H1 (cell line): ENCODE measurements around the gene MACROD2. TPM values are rescaled to one million over a fixed set of nuclear protein-coding genes. Genes with fewer than 3 reads are reported as not detected.

Experiments
- CTCF ChIA-PET: fragments of 300-600 bp; sonication (Branson Sonifier 250); formaldehyde crosslinking; loops from one replicate; lab custom pipeline; 2021; ENCODE audit not compliant: partially characterized antibody; lab: Charles Lee
- POLR2A ChIA-PET: fragments of 300-600 bp; sonication (Branson Sonifier 250); formaldehyde crosslinking; loops from one replicate; lab custom pipeline; 2021; ENCODE audit warnings: inconsistent platforms; ENCODE audit not compliant: partially characterized antibody; lab: Charles Lee
- DNase-seq, 2 experiments: peaks; one replicate each; pipeline versions ENCODE4 v3.0.0 to v3.0.0-alpha.2; 2010 to 2022; ENCODE audit warnings: low spot score in 2 of 2, low read depth in 1 of 2, mixed read lengths in 1 of 2
- FAIRE-seq: peaks from 2 replicates; lab custom pipeline; 2011; peaks lifted over from hg19 to GRCh38; lab: Jason Lieb, UNC
- H2AFZ ChIP-seq: 2 replicates; pipeline ENCODE4 v1.8.1; 2012; ENCODE audit warnings: low read length, inconsistent platforms
- H2AK5ac ChIP-seq: 2 replicates; pipeline ENCODE4 v1.6.1; 2013; ENCODE audit warnings: low read depth, low read length
- H2BK120ac ChIP-seq: replicated peaks from 2 replicates; pipeline ENCODE3; 2013; ENCODE audit warnings: low read depth, low read length, inconsistent platforms
- H2BK12ac ChIP-seq: 2 replicates; pipeline ENCODE4 v1.6.1; 2013; ENCODE audit warnings: low read depth, low read length
- H2BK15ac ChIP-seq: 2 replicates; pipeline ENCODE4 v1.6.1; 2013; ENCODE audit warnings: low read length
- H2BK20ac ChIP-seq: 2 replicates; pipeline ENCODE4 v1.6.1; 2013; ENCODE audit warnings: low read length
- H2BK5ac ChIP-seq: 2 replicates; pipeline ENCODE4 v1.6.1; 2013; ENCODE audit warnings: low read depth, low read length
- H3K14ac ChIP-seq: 2 replicates; pipeline ENCODE4 v1.6.1; 2013; ENCODE audit warnings: inconsistent platforms; ENCODE audit not compliant: insufficient read length
- H3K18ac ChIP-seq: 2 replicates; pipeline ENCODE4 v1.6.1; 2013; ENCODE audit warnings: low read length; ENCODE audit errors: extremely low read depth
- H3K23ac ChIP-seq: 2 replicates; pipeline ENCODE4 v1.6.1; 2013; ENCODE audit warnings: inconsistent platforms; ENCODE audit not compliant: insufficient read length
- H3K23me2 ChIP-seq: 2 replicates; pipeline ENCODE4 v1.6.1; 2013; ENCODE audit warnings: low read depth, low read length
- H3K27ac ChIP-seq: 2 replicates; pipeline ENCODE4 v1.6.1; 2011; ENCODE audit warnings: low read depth, low read length, inconsistent platforms
- H3K27me3 ChIP-seq, 4 experiments: replicated peaks in 1 of 4; 1 replicate in 1 of 4; 2 replicates in 3 of 4; pipeline versions ENCODE4 v1.6.1 to v1.8.1; 2011 to 2013; ENCODE audit warnings: low read length in 3 of 4, mild to moderate bottlenecking in 3 of 4, inconsistent platforms in 2 of 4, mixed read lengths in 2 of 4, moderate library complexity in 1 of 4; ENCODE audit not compliant: control insufficient read depth in 3 of 4, insufficient read depth in 3 of 4; ENCODE audit errors: extremely low read depth in 1 of 4
- H3K36me3 ChIP-seq, 4 experiments: 2 replicates each; pipeline versions ENCODE4 v1.6.1 to v1.8.1; 2011 to 2013; ENCODE audit warnings: mild to moderate bottlenecking in 4 of 4, low read length in 3 of 4, moderate library complexity in 2 of 4, control low read depth in 1 of 4, inconsistent platforms in 1 of 4; ENCODE audit not compliant: insufficient read depth in 4 of 4, control insufficient read depth in 2 of 4
- H3K4ac ChIP-seq: replicated peaks from 2 replicates; pipeline ENCODE3; 2013; ENCODE audit warnings: low read length, low read depth, mixed read lengths, inconsistent platforms; ENCODE audit not compliant: insufficient read length
- H3K4me1 ChIP-seq, 4 experiments: replicated peaks in 1 of 4; 1 replicate in 1 of 4; 2 replicates in 3 of 4; pipeline versions ENCODE4 v1.6.1 to v1.8.1; 2011 to 2013; ENCODE audit warnings: low read length in 3 of 4, inconsistent platforms in 2 of 4, mixed read lengths in 1 of 4; ENCODE audit not compliant: insufficient read depth in 4 of 4, control insufficient read depth in 3 of 4
- H3K4me2 ChIP-seq, 2 experiments: 2 replicates each; pipeline versions ENCODE4 v1.6.1 to v1.8.1; 2011 to 2013; ENCODE audit warnings: low read depth in 2 of 2, low read length in 2 of 2, control low read depth in 1 of 2, inconsistent platforms in 1 of 2, mild to moderate bottlenecking in 1 of 2; ENCODE audit not compliant: insufficient read depth in 1 of 2
- H3K4me3 ChIP-seq, 4 experiments: fragments of 200-600, 300-600 bp in 1 of 4; sonication (generic), shearing (Covaris generic), sonication (Bioruptor Twin) in 1 of 4; 2 replicates each; pipeline versions ENCODE4 v1.5.1 to v1.8.1; 2011 to 2016; ENCODE audit warnings: low read length in 4 of 4, low read depth in 3 of 4, control low read depth in 2 of 4, inconsistent platforms in 2 of 4, mild to moderate bottlenecking in 2 of 4, mixed read lengths in 1 of 4, moderate library complexity in 1 of 4; ENCODE audit not compliant: insufficient read depth in 2 of 4; ENCODE audit errors: extremely low read depth in 1 of 4
- H3K56ac ChIP-seq: replicated peaks from 2 replicates; pipeline ENCODE3; 2013; ENCODE audit warnings: low read depth, mild to moderate bottlenecking, mixed read lengths, low read length, inconsistent platforms; ENCODE audit not compliant: insufficient read length
- H3K79me1 ChIP-seq: 2 replicates; pipeline ENCODE4 v1.6.1; 2013; ENCODE audit warnings: low read depth, low read length, control low read depth
- H3K79me2 ChIP-seq, 2 experiments: 2 replicates each; pipeline versions ENCODE4 v1.6.1 to v1.8.1; 2012 to 2013; ENCODE audit warnings: low read length in 2 of 2, mild to moderate bottlenecking in 2 of 2, inconsistent platforms in 1 of 2; ENCODE audit not compliant: insufficient read depth in 2 of 2, control insufficient read depth in 1 of 2
- H3K9ac ChIP-seq, 4 experiments: replicated peaks in 1 of 4; 1 replicate in 1 of 4; 2 replicates in 3 of 4; pipeline versions ENCODE4 v1.6.1 to v1.8.1; 2011 to 2013; ENCODE audit warnings: low read depth in 3 of 4, low read length in 3 of 4, control low read depth in 2 of 4, mild to moderate bottlenecking in 2 of 4, moderate library complexity in 2 of 4, inconsistent platforms in 1 of 4; ENCODE audit errors: extremely low read depth in 1 of 4
- H3K9me3 ChIP-seq, 2 experiments: 2 replicates each; pipeline versions ENCODE4 v1.6.1 to v1.8.1; 2012 to 2013; ENCODE audit warnings: mild to moderate bottlenecking in 2 of 2, moderate library complexity in 2 of 2, control low read depth in 1 of 2, inconsistent platforms in 1 of 2, low read depth in 1 of 2, low read length in 1 of 2, mixed read lengths in 1 of 2; ENCODE audit not compliant: insufficient read depth in 2 of 2
- H4K20me1 ChIP-seq, 2 experiments: replicated peaks in 1 of 2; 2 replicates each; pipeline versions ENCODE3 to v1.8.1; 2011 to 2013; ENCODE audit warnings: inconsistent platforms in 2 of 2, low read length in 2 of 2, mild to moderate bottlenecking in 1 of 2; ENCODE audit not compliant: insufficient read depth in 2 of 2, control insufficient read depth in 1 of 2
- H4K5ac ChIP-seq: 2 replicates; pipeline ENCODE4 v1.6.1; 2013; ENCODE audit warnings: low read length, low read depth, mixed read lengths, inconsistent platforms; ENCODE audit not compliant: insufficient read length
- H4K8ac ChIP-seq: 2 replicates; pipeline ENCODE4 v1.8.0; 2013; ENCODE audit warnings: mild to moderate bottlenecking, moderate library complexity, low read length, inconsistent platforms; ENCODE audit not compliant: insufficient read depth; ENCODE audit errors: extremely low read depth
- H4K91ac ChIP-seq: replicated peaks from 2 replicates; pipeline ENCODE3; 2013; ENCODE audit warnings: low read length, mixed read lengths, inconsistent platforms; ENCODE audit not compliant: insufficient read length
- EP300 ChIP-seq, 2 experiments: IDR thresholded peaks; 1 replicate in 1 of 2; 2 replicates in 1 of 2; pipeline ENCODE4 v1.6.1; 2011 to 2012; ENCODE audit warnings: low read depth in 2 of 2, low read length in 2 of 2, mild to moderate bottlenecking in 2 of 2, borderline replicate concordance in 1 of 2, inconsistent platforms in 1 of 2, moderate library complexity in 1 of 2
- FOSL1 ChIP-seq: IDR thresholded peaks from 2 replicates; pipeline ENCODE4 v1.6.1; 2011; ENCODE audit warnings: mild to moderate bottlenecking, low read depth, low read length, moderate library complexity; ENCODE audit not compliant: insufficient read depth
- GTF2F1 ChIP-seq: IDR thresholded peaks from 2 replicates; pipeline ENCODE4 v1.6.1; 2012; ENCODE audit warnings: low read depth, low read length, improper control_type of control experiment, borderline replicate concordance
- KDM5A ChIP-seq: fragments of 200-600 bp; IDR thresholded peaks from 2 replicates; pipeline ENCODE4 v1.7.1; 2012; ENCODE audit warnings: mild to moderate bottlenecking, low read length, inconsistent platforms, mixed read lengths
- MAFK ChIP-seq: IDR thresholded peaks from 2 replicates; pipeline ENCODE4 v1.6.1; 2012; ENCODE audit warnings: low read depth, mild to moderate bottlenecking, improper control_type of control experiment, low read length
- NANOG ChIP-seq: IDR thresholded peaks from 2 replicates; pipeline ENCODE4 v1.6.1; 2011; ENCODE audit warnings: low read length, low read depth, mild to moderate bottlenecking, inconsistent platforms; ENCODE audit not compliant: insufficient read depth, poor library complexity, severe bottlenecking
- NRF1 ChIP-seq: IDR thresholded peaks from 2 replicates; pipeline ENCODE4 v1.6.1; 2011; ENCODE audit warnings: mild to moderate bottlenecking, low read depth, low read length, improper control_type of control experiment
- SP1 ChIP-seq: IDR thresholded peaks from 2 replicates; pipeline ENCODE4 v1.6.1; 2011; ENCODE audit warnings: low read depth, low read length
- SRF ChIP-seq: IDR thresholded peaks from 2 replicates; pipeline ENCODE4 v1.6.1; 2011; ENCODE audit warnings: mild to moderate bottlenecking, low read depth, low read length, moderate library complexity
- TBP ChIP-seq: IDR thresholded peaks from 2 replicates; pipeline ENCODE4 v1.6.1; 2011; ENCODE audit warnings: low read depth, low read length, improper control_type of control experiment
- TCF12 ChIP-seq: IDR thresholded peaks from 2 replicates; pipeline ENCODE4 v1.6.1; 2011; ENCODE audit warnings: low read depth, mild to moderate bottlenecking, low read length
- WGBS, 2 experiments: shearing (Covaris generic) in 1 of 2; methylation state at CpG; one replicate each; pipeline versions ENCODE4 v1.1.6 to v1.1.7; 2013 to 2015; ENCODE audit warnings: low lambda C conversion rate in 2 of 2, mixed read lengths in 2 of 2, inconsistent platforms in 1 of 2, low coverage in 1 of 2, missing lambda C conversion rate in 1 of 2; ENCODE audit not compliant: insufficient replicate concordance in 2 of 2, insufficient coverage in 1 of 2, insufficient read length in 1 of 2; ENCODE audit errors: extremely low coverage in 1 of 2, missing lambda C conversion rate in 1 of 2; 5-methylcytosine and 5-hydroxymethylcytosine counted together
- polyA plus RNA-seq, 7 experiments: library from polyadenylated mRNA; depleted of rRNA in 3 of 7; stranded (reverse) in 5 of 7; unstranded in 2 of 7; fragments of >200 nt in 5 of 7; fragments of 200-250 nt in 2 of 7; gene quantifications; 1 replicate in 5 of 7; 2 replicates in 1 of 7; 4 replicates in 1 of 7; pipeline versions ENCODE4 v1.2.1 to v1.2.3, GENCODE V29; 2011 to 2013; ENCODE audit warnings: missing spikeins in 2 of 7, mixed read lengths in 2 of 7
- total RNA-seq: library from RNA; stranded (reverse); fragmentation: NEBNext Ultra II Directional; extraction: Animal tissue kit (Norgen Biotek cat#: 25700); gene quantifications from 2 replicates; pipeline ENCODE4 v1.2.1, GENCODE V29; 2021
- TF ChIP-seq, protein P1 (sequence below): IDR thresholded peaks from 2 replicates; pipeline ENCODE4 v1.6.1; 2011; ENCODE audit warnings: low read depth, mild to moderate bottlenecking, low read length; ENCODE audit not compliant: insufficient read depth
- TF ChIP-seq, protein P2 (sequence below): IDR thresholded peaks from 2 replicates; pipeline ENCODE4 v1.6.1; 2011; ENCODE audit warnings: low read length, improper control_type of control experiment

MACROD2 gene
- total and polyA plus RNA-seq, 2 of the 8 experiments (the other 6 are each of a cell fraction or from before 2014, with no cell fraction given) = 0.70 to 3.9 TPM

- no peak overlapping the region for H3K9ac ChIP-seq
- no peak overlapping the region for H2BK12ac ChIP-seq
- H4K8ac ChIP-seq = no peak overlapping the region
- no peaks in the 10 kb centered on the region for H4K20me1 ChIP-seq
- no peak overlapping the region for H3K23ac ChIP-seq
- H2BK20ac ChIP-seq = no peak overlapping the region
- DNase-seq = no peak
- no peak for FAIRE-seq
- no peaks in the 10 kb centered on the region; a peak in 1 of 7 replicates for H3K27me3 ChIP-seq
- H3K4me2 ChIP-seq = no peak overlapping the region
- H3K4ac ChIP-seq = no peak overlapping the region
- no peaks in the 10 kb centered on the region for H3K79me1 ChIP-seq
- TF ChIP-seq SP1 (no peak), FOSL1 (no peak), TCF12 (no peak), NANOG (no peak), NRF1 (no peak), EP300 (IDR thresholded peaks at IDR 0.05; ENCODE audit: borderline replicate concordance in 1 of 2, low read depth in 2 of 2, low read length in 2 of 2) (no peak), KDM5A (no peak), MAFK (no peak), GTF2F1 (no peak), SRF (no peak), TBP (no peak)
- TF ChIP-seq, protein P1, sequence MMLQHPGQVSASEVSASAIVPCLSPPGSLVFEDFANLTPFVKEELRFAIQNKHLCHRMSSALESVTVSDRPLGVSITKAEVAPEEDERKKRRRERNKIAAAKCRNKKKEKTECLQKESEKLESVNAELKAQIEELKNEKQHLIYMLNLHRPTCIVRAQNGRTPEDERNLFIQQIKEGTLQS = no peak
- TF ChIP-seq, protein P2, sequence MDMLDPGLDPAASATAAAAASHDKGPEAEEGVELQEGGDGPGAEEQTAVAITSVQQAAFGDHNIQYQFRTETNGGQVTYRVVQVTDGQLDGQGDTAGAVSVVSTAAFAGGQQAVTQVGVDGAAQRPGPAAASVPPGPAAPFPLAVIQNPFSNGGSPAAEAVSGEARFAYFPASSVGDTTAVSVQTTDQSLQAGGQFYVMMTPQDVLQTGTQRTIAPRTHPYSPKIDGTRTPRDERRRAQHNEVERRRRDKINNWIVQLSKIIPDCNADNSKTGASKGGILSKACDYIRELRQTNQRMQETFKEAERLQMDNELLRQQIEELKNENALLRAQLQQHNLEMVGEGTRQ = no peak
- no peak overlapping the region for H3K4me3 ChIP-seq
- H4K5ac ChIP-seq = no peak overlapping the region
- no peaks in the 10 kb centered on the region for H3K36me3 ChIP-seq
- no peak overlapping the region for H4K91ac ChIP-seq
- no peak overlapping the region for H2AK5ac ChIP-seq
- CTCF ChIA-PET = interaction anchor here (1.2 to 1.9 kb wide), 2 partner anchors 9 to 26 kb away, joined by 3 to 5 read pairs; no protein-coding TSS in a partner anchor
- H3K14ac ChIP-seq = no peak overlapping the region
- no peaks in the 10 kb centered on the region for H3K79me2 ChIP-seq
- H3K4me1 ChIP-seq = no peaks in the 10 kb centered on the region; a peak in 1 of 7 replicates
- H2BK120ac ChIP-seq = no peak overlapping the region
- no peak overlapping the region for H3K27ac ChIP-seq
- no peak overlapping the region for H2BK15ac ChIP-seq
- no peaks in the 10 kb centered on the region for H3K9me3 ChIP-seq
- H3K18ac ChIP-seq = no peak overlapping the region
- H3K56ac ChIP-seq = no peak overlapping the region
- WGBS, 2 experiments = 93% methylated on average over 2 of the region's 2 CpGs; no CpG with 5 or more reads in 1 of the 2 experiments
- H2AFZ ChIP-seq = no peak overlapping the region
- H2BK5ac ChIP-seq = no peak overlapping the region
- H3K23me2 ChIP-seq = no peaks in the 10 kb centered on the region
- POLR2A ChIA-PET = no interaction called here
These were observed 1622.8 kb downstream of the MACROD2 start for GRCh38 chr20:15618110-15618509.
